Endothelial cell of umbilical vein (primary cell): ENCODE measurements around the gene CELA1. TPM values are rescaled to one million over a fixed set of nuclear protein-coding genes. Genes with fewer than 3 reads are reported as not detected.
A peak's percentile ranks its signal among the peaks of the same experiment; 100 is the strongest.

Source experiments
- Bru-seq: library from RNA; stranded (reverse); fragments of 400-500 nt; gene quantifications from one replicate; lab custom pipeline; 2021; lab: Mats Ljungman, UMichigan
- BruChase-seq, 2 experiments: library from RNA; stranded (reverse); fragments of 400-500 nt; gene quantifications; one replicate each; lab custom pipeline; 2021; lab: Mats Ljungman, UMichigan
- BruUV-seq: library from RNA; stranded (reverse); fragments of 400-500 nt; replicated peaks from 2 replicates; lab custom pipeline; 2021; lab: Mats Ljungman, UMichigan
- CTCF ChIA-PET: fragments of 300-600, 350-600 bp; sonication (Branson Sonifier 250); formaldehyde crosslinking; loops from one replicate; lab custom pipeline; 2021; ENCODE audit warnings: antibody characterized with exemption, inconsistent platforms; lab: Charles Lee
- POLR2A ChIA-PET: fragments of 300-600, 350-600 bp; sonication (Branson Sonifier 250); formaldehyde crosslinking; loops from one replicate; lab custom pipeline; 2021; ENCODE audit warnings: antibody characterized with exemption, inconsistent platforms; lab: Charles Lee
- DNase-seq: peaks from one replicate; pipeline ENCODE4 v3.0.0-alpha.2; 2011; ENCODE audit warnings: low read depth, low spot score
- FAIRE-seq: peaks from 2 replicates; lab custom pipeline; 2011; peaks lifted over from hg19 to GRCh38; lab: Jason Lieb, UNC
- H2AFZ ChIP-seq: 2 replicates; pipeline ENCODE4 v1.6.0; 2012; ENCODE audit warnings: low read depth, low read length, control low read depth, inconsistent platforms
- H3K27ac ChIP-seq: 2 replicates; pipeline ENCODE4 v1.5.1; 2011; ENCODE audit warnings: low read depth, mild to moderate bottlenecking, control low read depth, low read length, moderate library complexity; ENCODE audit not compliant: insufficient read depth
- H3K27me3 ChIP-seq, 2 experiments: 2 replicates each; pipeline versions ENCODE4 v1.6.0 to v1.6.1; 2011; ENCODE audit warnings: low read length in 2 of 2, mixed read lengths in 1 of 2; ENCODE audit not compliant: control insufficient read depth in 2 of 2, insufficient read depth in 2 of 2
- H3K36me3 ChIP-seq, 2 experiments: 2 replicates in 1 of 2; 3 replicates in 1 of 2; pipeline ENCODE4 v1.5.1; 2011; ENCODE audit warnings: low read length in 2 of 2, mild to moderate bottlenecking in 1 of 2, moderate library complexity in 1 of 2; ENCODE audit not compliant: control insufficient read depth in 2 of 2, insufficient read depth in 2 of 2; ENCODE audit errors: extremely low read depth in 1 of 2
- H3K4me1 ChIP-seq: 3 replicates; pipeline ENCODE4 v1.5.1; 2011; ENCODE audit warnings: mild to moderate bottlenecking, low read length; ENCODE audit not compliant: control insufficient read depth, insufficient read depth; ENCODE audit errors: extremely low read depth
- H3K4me2 ChIP-seq: 2 replicates; pipeline ENCODE4 v1.6.1; 2011; ENCODE audit warnings: low read length, control low read depth, mixed read lengths; ENCODE audit not compliant: insufficient read depth
- H3K4me3 ChIP-seq, 3 experiments: fragments of 200-600 bp in 1 of 3; sonication (generic), shearing (Covaris generic) in 1 of 3; replicated peaks in 1 of 3; 2 replicates each; pipeline ENCODE4 v1.5.1; 2011 to 2016; ENCODE audit warnings: control low read depth in 3 of 3, low read length in 3 of 3, mild to moderate bottlenecking in 2 of 3, inconsistent platforms in 1 of 3, low read depth in 1 of 3, moderate library complexity in 1 of 3; ENCODE audit not compliant: insufficient read depth in 1 of 3
- H3K79me2 ChIP-seq: 2 replicates; pipeline ENCODE4 v1.6.0; 2012; ENCODE audit warnings: low read length, inconsistent platforms; ENCODE audit not compliant: control insufficient read depth, insufficient read depth
- H3K9ac ChIP-seq: replicated peaks from 2 replicates; pipeline ENCODE3; 2011; ENCODE audit warnings: low read length, control low read depth; ENCODE audit not compliant: insufficient read depth; ENCODE audit errors: extremely low read depth
- H3K9me1 ChIP-seq: replicated peaks from 3 replicates; pipeline ENCODE4 v1.6.0; 2011; ENCODE audit warnings: mild to moderate bottlenecking, low read length; ENCODE audit not compliant: control insufficient read depth, insufficient read depth; ENCODE audit errors: extremely low read depth
- H3K9me3 ChIP-seq: replicated peaks from 2 replicates; pipeline ENCODE4 v1.5.1; 2012; ENCODE audit warnings: low read length, inconsistent platforms; ENCODE audit not compliant: control insufficient read depth, insufficient read depth
- H4K20me1 ChIP-seq: replicated peaks from 2 replicates; pipeline ENCODE3; 2011; ENCODE audit warnings: mild to moderate bottlenecking, low read length; ENCODE audit not compliant: control insufficient read depth, insufficient read depth; ENCODE audit errors: extremely low read depth
- EZH2 ChIP-seq: IDR thresholded peaks from 2 replicates; pipeline ENCODE4 v1.6.1; 2012; ENCODE audit warnings: borderline replicate concordance, low read depth, mild to moderate bottlenecking, moderate library complexity, low read length, inconsistent platforms; ENCODE audit not compliant: severe bottlenecking
- FOS ChIP-seq: IDR thresholded peaks from 2 replicates; pipeline ENCODE4 v1.6.1; 2011; ENCODE audit warnings: mild to moderate bottlenecking, low read length, moderate library complexity, borderline replicate concordance; ENCODE audit not compliant: insufficient read depth
- GATA2 ChIP-seq: IDR thresholded peaks from 2 replicates; pipeline ENCODE4 v1.7.0; 2011; ENCODE audit warnings: low read depth, mild to moderate bottlenecking, moderate library complexity, mixed read lengths, low read length; ENCODE audit not compliant: insufficient read length, insufficient read depth
- JUN ChIP-seq: IDR thresholded peaks from 2 replicates; pipeline ENCODE4 v1.6.1; 2011; ENCODE audit warnings: borderline replicate concordance, low read depth; ENCODE audit not compliant: insufficient read length, insufficient read depth
- MYC ChIP-seq: IDR thresholded peaks from one replicate; pipeline ENCODE4 v1.6.1; 2011; ENCODE audit warnings: mild to moderate bottlenecking, low read depth, low read length
- POLR2A ChIP-seq: IDR thresholded peaks from 2 replicates; pipeline ENCODE4 v1.6.1; 2012; ENCODE audit warnings: low read depth, mild to moderate bottlenecking, control low read depth, low read length
- POLR2AphosphoS5 ChIP-seq: IDR thresholded peaks from 2 replicates; pipeline ENCODE4 v1.6.1; 2012; ENCODE audit warnings: low read depth, mild to moderate bottlenecking, control low read depth, low read length, moderate library complexity; ENCODE audit not compliant: insufficient read depth
- dilution Hi-C: fragments of 300-500 bp; cut with MboI; formaldehyde crosslinking; loops from one replicate; pipeline ENCODE4 v1.15.0; 2019; ENCODE audit warnings: low sequenced_read_pairs; ENCODE audit not compliant: extremely low pct_ligation_motif_present
- intact Hi-C: fragments of 100-400 bp; cut with micrococcal nuclease; formaldehyde crosslinking; loops from one replicate; pipeline ENCODE4 v1.10.0; 2022
- long read RNA-seq: library from polyadenylated mRNA; stranded (forward); transcript quantifications from one replicate; pipeline ENCODE4 v2.0.0, GENCODE V29; 2021
- polyA minus RNA-seq, 3 experiments: library from RNA; depleted of rRNA, polyadenylated mRNA; stranded (reverse); fragments of >200 nt; gene quantifications; 1 replicate in 1 of 3; 2 replicates in 2 of 3; pipeline ENCODE4 v1.2.3, GENCODE V29; 2011
- polyA plus RNA-seq, 4 experiments: library from polyadenylated mRNA; depleted of rRNA in 3 of 4; stranded (reverse) in 3 of 4; unstranded in 1 of 4; fragments of >200 nt; gene quantifications; 2 replicates each; pipeline versions ENCODE4 v1.2.1 to v1.2.3, GENCODE V29; 2011 to 2012; ENCODE audit warnings: missing spikeins in 1 of 4
- total RNA-seq: library from RNA; stranded (reverse); gene quantifications from 2 replicates; pipeline ENCODE4 v1.2.3, GENCODE V29; 2021
- TF ChIP-seq, protein P1 (sequence below), 2 donors: IDR thresholded peaks; 1 replicate in 1 of 2; 2 replicates in 1 of 2; pipeline ENCODE4 v1.5.1; 2011; ENCODE audit warnings: low read length in 2 of 2, mild to moderate bottlenecking in 2 of 2, moderate library complexity in 2 of 2, control low read depth in 1 of 2, inconsistent platforms in 1 of 2, low read depth in 1 of 2; ENCODE audit not compliant: insufficient read depth in 1 of 2; ENCODE audit errors: extremely low read depth in 1 of 2
- TF ChIP-seq, protein P2 (sequence below): IDR thresholded peaks from 2 replicates; pipeline ENCODE4 v1.6.1; 2011; ENCODE audit not compliant: insufficient read depth, insufficient read length

CELA1 gene
- total RNA-seq = not detected in 2 replicates
- not detected in 2 replicates for polyA plus RNA-seq
- polyA plus RNA-seq (2011; cell fraction: cytosol; rRNA removed) = not detected in 2 replicates
- not detected in 2 replicates for polyA plus RNA-seq (2011; cell fraction: nucleus; rRNA removed)
- polyA plus RNA-seq (2012) = not detected in 2 replicates
- polyA minus RNA-seq = not detected in 2 replicates
- not detected for polyA minus RNA-seq (2011; cell fraction: cytosol; rRNA and poly(A)+ RNA removed)
- polyA minus RNA-seq (2011; cell fraction: nucleus; rRNA and poly(A)+ RNA removed) = not detected in 2 replicates
- not detected for Bru-seq, nascent RNA
- not detected for BruChase-seq, experiment 1, labeled RNA remaining after a 6-hour chase
- BruChase-seq, experiment 2, labeled RNA remaining after a 2-hour chase = not detected
- long read RNA-seq = 0 reads

DNA sequence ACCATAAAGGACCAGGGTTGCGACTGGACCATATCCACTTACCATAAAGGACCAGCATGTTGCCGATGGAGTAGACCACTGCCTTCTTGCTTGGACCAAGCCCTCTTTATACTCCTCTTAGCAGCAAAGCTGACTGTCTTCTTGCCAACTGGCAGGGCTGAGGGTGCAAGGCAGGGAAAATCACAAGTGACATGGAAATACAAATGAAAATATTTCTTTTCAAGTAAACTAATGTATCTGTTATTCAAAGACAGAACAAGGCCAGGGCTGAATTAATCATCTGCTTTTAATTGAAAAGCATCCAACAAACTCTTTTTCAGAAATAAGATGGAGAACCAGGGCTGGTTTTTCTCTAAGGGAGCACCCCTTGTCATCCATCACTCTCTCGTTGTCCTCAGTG is at the start of gene CELA1:
Gene CELA1 (minus strand): TSS at position 99 of the 400 bp plus-strand sequence. CDS start 41 bp downstream, at position 58.
- dilution Hi-C loops = no loop called here
- Histone ChIP-seq H3K4me3 (no peak within 1 kb of the TSS), H3K9ac (no peak within 1 kb of the TSS), H3K27ac (no peak within 1 kb of the TSS), H3K4me1 (no peaks in the 10 kb centered on the region), H3K9me3 (no peaks in the 10 kb centered on the region), H2AFZ (no peak within 1 kb of the TSS), H4K20me1 (no peaks in the 10 kb centered on the region), H3K9me1 (no peaks in the 10 kb centered on the region), H3K27me3 (no peaks in the 10 kb centered on the region), H3K36me3 (no peaks in the 10 kb centered on the region), H3K4me2 (no peak within 1 kb of the TSS), H3K79me2 (no peaks in the 10 kb centered on the region)
- ChIA-PET POLR2A (no interaction called here), CTCF (no interaction called here)
- no peak for DNase-seq
- no TSS peak for BruUV-seq
- intact Hi-C loops = no loop called here
- no peak for FAIRE-seq
- TF ChIP-seq EZH2 (no peak), MYC (no peak)

DNA sequence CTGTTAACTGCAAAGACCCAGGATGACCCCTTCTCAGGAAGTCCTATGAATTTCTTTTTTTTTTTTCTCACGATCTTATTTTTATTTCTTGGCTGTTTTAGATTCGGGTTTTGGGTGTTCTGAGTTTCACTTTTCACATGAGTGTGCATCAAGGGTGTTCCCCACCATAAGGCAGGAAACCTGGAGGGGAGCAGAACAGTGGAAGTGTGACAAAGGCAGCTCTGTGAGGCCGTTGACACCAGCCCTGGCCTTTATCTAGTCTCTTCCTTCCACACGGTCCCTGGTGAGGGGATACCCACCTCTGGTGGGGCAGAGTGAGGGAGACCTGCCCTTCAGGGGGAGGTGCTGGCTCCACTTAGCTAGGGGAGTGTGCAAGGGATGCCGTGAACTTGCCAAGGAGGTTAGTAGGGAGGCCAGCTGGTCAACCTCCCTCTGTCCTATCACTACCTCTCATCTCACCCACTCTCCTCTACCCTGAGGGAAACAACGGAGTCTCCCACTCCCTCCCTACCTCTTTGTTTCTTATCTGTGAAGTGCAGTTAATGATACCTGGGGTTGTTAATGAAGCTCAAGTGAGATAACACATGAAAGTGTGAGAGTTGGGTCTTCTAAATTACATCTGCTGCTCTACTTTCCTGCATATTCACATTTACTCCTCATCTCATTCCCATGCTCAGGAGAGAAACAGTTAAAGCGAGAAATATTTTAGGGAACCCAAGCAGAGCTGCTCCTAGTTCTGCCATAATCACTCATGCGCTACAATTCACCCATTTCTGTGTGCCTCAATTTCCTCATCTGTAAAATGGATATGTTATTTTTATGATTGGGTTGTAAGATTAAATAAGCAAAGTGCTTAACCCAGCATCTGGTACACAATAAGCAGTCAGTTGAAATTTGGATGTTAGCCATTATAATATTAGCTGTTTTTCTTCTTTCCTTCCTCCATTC is 49.1 kb upstream of the CELA1 start:
- POLR2A ChIA-PET = interaction anchor here (0.7 kb wide), 1 partner anchor 38 kb away, joined by 9 read pairs; no protein-coding TSS in a partner anchor
- H4K20me1 ChIP-seq = no peaks in the 10 kb centered on the region
- intact Hi-C loops = loop anchor here (2.0 kb wide), 1 partner anchor 27 kb away; no protein-coding TSS in a partner anchor
- FAIRE-seq (peak; percentile 46), DNase-seq (no peak)
- H3K79me2 ChIP-seq = peaks cover 8% of the 10 kb centered on the region
- H3K4me3 ChIP-seq = no peak overlapping the region
- H3K27me3 ChIP-seq = no peaks in the 10 kb centered on the region
- no TSS peak for BruUV-seq
- TF ChIP-seq POLR2AphosphoS5 (no peak), MYC (no peak), JUN (no peak), GATA2 (no peak), FOS (no peak), EZH2 (no peak), POLR2A (no peak)
- TF ChIP-seq, protein P1, sequence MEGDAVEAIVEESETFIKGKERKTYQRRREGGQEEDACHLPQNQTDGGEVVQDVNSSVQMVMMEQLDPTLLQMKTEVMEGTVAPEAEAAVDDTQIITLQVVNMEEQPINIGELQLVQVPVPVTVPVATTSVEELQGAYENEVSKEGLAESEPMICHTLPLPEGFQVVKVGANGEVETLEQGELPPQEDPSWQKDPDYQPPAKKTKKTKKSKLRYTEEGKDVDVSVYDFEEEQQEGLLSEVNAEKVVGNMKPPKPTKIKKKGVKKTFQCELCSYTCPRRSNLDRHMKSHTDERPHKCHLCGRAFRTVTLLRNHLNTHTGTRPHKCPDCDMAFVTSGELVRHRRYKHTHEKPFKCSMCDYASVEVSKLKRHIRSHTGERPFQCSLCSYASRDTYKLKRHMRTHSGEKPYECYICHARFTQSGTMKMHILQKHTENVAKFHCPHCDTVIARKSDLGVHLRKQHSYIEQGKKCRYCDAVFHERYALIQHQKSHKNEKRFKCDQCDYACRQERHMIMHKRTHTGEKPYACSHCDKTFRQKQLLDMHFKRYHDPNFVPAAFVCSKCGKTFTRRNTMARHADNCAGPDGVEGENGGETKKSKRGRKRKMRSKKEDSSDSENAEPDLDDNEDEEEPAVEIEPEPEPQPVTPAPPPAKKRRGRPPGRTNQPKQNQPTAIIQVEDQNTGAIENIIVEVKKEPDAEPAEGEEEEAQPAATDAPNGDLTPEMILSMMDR (IDR thresholded peaks at IDR 0.05; ENCODE audit: extremely low read depth in 1 of 2, insufficient read depth in 1 of 2, low read depth in 1 of 2, low read length in 2 of 2) = no peak
- TF ChIP-seq, protein P2, sequence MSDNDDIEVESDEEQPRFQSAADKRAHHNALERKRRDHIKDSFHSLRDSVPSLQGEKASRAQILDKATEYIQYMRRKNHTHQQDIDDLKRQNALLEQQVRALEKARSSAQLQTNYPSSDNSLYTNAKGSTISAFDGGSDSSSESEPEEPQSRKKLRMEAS = no peak
- H3K4me1 ChIP-seq = peaks cover 36% of the 10 kb centered on the region
- H3K9me1 ChIP-seq = no peaks in the 10 kb centered on the region
- H3K9me3 ChIP-seq = no peaks in the 10 kb centered on the region
- no peak overlapping the region for H3K9ac ChIP-seq
- peak overlapping the region; percentile 75 for H2AFZ ChIP-seq
- peak overlapping the region; percentile 3 for H3K4me2 ChIP-seq
- peak overlapping the region; percentile 89 for H3K27ac ChIP-seq
- CTCF ChIA-PET = interaction anchor here (2.4 to 3.7 kb wide), 2 partner anchors 24 to 25 kb away, joined by 15 to 20 read pairs; no protein-coding TSS in a partner anchor
- H3K36me3 ChIP-seq = no peaks in the 10 kb centered on the region
- dilution Hi-C loops = no loop called here
